MM.1S (cell line): ENCODE results near the gene ZNF684.

Experiments
- EZH2 ChIP-seq: fragments of 300-600 bp; sonication (generic); optimal IDR thresholded peaks from 2 replicates; pipeline ENCODE3; 2017; ENCODE audit warnings: low read depth, mild to moderate bottlenecking, antibody characterized with exemption, low read length, mixed read lengths
- EZH2phosphoT487 ChIP-seq: fragments of 300-600 bp; sonication (generic); IDR thresholded peaks from 2 replicates; pipeline ENCODE4 v1.6.1; 2018; ENCODE audit warnings: antibody characterized with exemption, low read length
- TF ChIP-seq, protein P1 (sequence below): fragments of 300-600 bp; sonication (generic); IDR thresholded peaks from 2 replicates; pipeline ENCODE4 v1.5.1; 2016; ENCODE audit warnings: antibody characterized with exemption, low read length, mixed read lengths

DNA sequence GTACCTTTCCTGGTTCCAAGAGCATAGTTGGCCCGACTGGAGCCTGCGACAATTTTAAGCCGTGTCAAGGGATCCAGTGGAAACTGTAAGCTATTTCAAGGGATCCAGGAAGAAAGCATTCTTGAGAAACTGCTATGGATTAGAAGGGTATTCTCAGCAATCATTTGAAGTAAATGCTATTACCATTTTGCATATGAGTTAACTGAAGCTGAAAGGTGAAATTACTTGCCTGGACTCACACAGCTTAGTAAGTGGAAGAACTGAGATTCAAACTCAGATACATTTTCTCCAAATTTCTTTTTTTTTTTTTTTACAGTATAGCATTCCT lies 589 bp downstream of the ZNF684 start:
- TF ChIP-seq EZH2phosphoT487 (no peak), EZH2 (no peak)
- TF ChIP-seq, protein P1, sequence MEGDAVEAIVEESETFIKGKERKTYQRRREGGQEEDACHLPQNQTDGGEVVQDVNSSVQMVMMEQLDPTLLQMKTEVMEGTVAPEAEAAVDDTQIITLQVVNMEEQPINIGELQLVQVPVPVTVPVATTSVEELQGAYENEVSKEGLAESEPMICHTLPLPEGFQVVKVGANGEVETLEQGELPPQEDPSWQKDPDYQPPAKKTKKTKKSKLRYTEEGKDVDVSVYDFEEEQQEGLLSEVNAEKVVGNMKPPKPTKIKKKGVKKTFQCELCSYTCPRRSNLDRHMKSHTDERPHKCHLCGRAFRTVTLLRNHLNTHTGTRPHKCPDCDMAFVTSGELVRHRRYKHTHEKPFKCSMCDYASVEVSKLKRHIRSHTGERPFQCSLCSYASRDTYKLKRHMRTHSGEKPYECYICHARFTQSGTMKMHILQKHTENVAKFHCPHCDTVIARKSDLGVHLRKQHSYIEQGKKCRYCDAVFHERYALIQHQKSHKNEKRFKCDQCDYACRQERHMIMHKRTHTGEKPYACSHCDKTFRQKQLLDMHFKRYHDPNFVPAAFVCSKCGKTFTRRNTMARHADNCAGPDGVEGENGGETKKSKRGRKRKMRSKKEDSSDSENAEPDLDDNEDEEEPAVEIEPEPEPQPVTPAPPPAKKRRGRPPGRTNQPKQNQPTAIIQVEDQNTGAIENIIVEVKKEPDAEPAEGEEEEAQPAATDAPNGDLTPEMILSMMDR, result no peak
